Hematopoietic multipotent progenitor cell treated with erythropoietin and hydrocortisone succinate and interleukin-3 and kit ligand, for 4 days (in vitro differentiated cells): ENCODE measurements around the gene HBG1.
A peak's percentile ranks its signal among the peaks of the same experiment; 100 is the strongest.
"Not testable (repeated sequence)": the region's sequence is repeated elsewhere in the genome, so short reads cannot be mapped to it uniquely, and the experiment has no call there.

Experiments used
- DNase-seq: peaks from one replicate; pipeline ENCODE4 v3.0.0-alpha.2; 2015

The HBG1 gene

DNA sequence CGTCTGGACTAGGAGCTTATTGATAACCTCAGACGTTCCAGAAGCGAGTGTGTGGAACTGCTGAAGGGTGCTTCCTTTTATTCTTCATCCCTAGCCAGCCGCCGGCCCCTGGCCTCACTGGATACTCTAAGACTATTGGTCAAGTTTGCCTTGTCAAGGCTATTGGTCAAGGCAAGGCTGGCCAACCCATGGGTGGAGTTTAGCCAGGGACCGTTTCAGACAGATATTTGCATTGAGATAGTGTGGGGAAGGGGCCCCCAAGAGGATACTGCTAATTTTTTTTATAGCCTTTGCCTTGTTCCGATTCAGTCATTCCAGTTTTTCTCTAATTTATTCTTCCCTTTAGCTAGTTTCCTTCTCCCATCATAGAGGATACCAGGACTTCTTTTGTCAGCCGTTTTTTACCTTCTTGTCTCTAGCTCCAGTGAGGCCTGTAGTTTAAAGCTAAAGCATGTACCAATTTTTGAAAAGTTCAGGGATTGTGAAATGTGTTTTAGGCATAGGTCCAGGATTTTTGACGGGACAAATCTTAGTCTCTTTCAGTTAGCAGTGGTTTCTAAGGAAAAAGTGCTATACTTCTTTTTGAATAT, at the start of gene HBG1:
Gene HBG1, minus strand, starts transcription at position 51 of the 590 bp plus-strand sequence. CDS start 53 bp downstream, outside the sequence.
- DNase-seq: not testable (repeated sequence)

DNA sequence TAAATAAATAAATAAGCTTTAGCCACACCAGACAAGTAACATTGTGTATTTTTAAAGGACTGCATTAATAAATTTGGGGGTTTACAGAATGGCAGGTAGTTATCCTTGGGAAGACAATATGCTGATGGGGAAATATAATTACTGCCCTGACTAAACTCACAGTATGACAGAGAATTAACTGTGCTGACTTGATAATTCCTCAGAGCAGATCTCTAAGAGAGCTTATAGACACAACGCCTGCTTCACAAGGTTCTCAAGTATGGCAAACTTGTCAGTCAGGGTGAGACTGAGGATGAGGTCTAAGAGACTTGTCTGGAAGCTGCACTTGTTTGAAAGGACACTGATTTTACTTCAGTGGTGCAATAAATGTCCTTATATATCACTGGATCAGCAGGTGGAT, 48.8 kb upstream of the HBG1 start:
- DNase-seq: no peak

DNA sequence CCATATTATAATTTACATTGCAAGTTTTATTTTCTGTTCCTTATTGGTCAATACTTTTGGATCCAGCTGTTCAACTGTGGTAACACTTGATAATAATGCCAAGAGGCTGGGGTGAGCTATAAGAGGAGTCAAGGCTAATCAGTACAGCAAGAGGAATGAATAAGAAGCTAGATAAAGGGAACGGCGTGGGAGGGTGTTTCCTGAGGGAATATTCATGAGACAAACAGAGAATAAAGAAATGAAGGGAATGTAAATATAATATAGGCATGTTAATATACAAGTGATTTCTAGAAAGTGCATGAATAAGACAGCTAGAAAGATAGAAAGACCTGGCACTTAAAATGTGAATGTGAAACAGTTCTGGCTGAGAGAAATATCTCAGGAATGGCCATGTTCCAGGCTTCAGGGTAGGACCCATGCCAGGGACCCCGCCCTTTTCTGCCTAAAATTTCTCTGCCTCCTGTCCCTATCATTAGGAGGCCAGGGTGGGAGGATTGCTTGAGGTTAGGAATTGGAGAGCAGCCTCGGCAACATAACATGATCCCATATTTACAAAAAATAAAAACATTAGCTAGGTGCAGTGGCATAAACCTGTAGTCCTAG, 48.2 kb upstream of the HBG1 start:
- DNase-seq: peak; percentile 61

GRCh38 chr11:5294342-5294995, 44.8 kb upstream of the HBG1 start:
- not testable (repeated sequence) for DNase-seq

DNA sequence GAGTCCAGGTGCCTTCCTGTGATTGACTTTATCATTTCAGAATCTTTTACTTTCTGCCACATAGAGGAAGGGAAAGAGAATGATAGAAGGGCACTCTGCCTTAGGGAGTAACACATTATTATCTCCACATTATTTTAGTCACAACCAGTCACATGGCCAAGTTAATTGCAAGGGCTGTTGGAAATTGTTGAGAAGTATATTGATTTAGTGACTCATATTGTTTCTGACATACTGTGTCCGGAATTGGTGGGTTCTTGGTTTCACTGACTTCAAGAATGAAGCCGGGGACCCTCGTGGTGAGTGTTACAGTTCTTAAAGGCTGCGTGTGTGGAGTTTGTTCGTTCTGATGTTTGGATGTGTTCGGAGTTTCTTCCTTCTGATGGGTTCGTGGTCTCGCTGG, 43.4 kb upstream of the HBG1 start:
- DNase-seq: no peak

DNA sequence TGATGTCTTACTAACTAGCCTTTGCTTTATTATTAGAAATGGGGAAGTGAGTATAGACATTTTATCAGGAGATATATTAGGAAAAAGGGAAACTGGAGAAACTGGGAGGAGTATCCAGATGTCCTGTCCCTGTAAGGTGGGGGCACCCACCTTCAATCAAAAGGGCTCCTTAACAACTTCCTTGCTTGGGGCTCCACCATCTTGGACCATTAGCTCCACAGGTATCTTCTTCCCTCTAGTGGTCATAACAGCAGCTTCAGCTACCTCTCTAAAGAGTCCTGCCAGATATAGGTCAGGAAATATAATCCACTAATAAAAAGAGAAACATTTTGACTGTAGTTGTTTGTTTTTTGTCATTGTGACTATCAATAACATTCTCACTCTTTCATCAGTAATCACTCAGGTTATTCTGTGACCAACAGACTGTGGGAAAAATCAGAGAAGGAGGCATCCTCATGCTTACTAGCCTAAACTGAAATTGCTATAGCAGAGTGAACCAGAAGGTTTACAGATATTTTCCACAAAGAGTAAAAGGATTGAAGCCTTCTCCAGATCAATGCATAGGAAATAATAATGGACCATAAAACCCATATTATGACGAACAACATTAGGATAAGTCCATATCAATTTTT, 41.7 kb upstream of the HBG1 start:
- DNase-seq: peak; percentile 88

DNA sequence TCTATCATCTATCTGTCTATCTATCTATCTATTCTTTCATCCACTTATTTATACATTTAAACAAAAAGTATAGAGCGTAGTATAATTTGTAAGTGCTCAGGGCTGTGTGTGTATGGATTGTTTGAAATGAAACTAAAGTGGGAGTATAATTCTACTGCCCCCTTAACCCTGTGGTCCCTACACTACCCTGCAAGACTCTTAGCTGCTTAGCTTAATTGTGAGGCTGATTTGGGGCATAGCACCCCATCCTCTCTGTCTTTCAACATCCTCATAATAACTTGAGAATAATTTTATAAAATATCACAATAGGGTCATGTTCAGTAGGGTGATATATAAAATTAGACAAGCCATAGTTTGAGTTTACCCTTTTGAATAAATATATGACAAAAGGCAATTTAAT, 40.4 kb upstream of the HBG1 start:
- DNase-seq: no peak

DNA sequence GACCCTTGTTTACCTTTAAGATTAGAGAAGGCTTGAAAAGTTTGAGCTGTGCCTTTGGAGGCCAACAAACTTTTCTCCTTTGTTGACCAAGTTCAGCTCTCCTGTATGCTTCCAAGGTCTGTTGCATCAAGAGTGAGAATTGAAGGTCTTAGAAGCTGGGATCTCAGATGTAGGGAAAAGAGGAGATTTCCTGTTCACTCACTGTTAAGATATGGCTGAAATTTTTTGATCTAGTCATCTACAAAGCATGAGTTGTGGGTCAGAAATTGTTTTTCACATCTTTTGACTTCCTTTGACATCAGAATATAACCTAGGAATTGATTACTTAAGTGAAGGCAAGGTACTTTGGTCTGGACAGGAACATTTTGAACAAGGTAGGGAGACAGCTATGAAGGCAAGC, 40.0 kb upstream of the HBG1 start:
- DNase-seq: no peak

GRCh38 chr11:5288906-5289550, 39.4 kb upstream of the HBG1 start:
- DNase-seq: no peak

DNA sequence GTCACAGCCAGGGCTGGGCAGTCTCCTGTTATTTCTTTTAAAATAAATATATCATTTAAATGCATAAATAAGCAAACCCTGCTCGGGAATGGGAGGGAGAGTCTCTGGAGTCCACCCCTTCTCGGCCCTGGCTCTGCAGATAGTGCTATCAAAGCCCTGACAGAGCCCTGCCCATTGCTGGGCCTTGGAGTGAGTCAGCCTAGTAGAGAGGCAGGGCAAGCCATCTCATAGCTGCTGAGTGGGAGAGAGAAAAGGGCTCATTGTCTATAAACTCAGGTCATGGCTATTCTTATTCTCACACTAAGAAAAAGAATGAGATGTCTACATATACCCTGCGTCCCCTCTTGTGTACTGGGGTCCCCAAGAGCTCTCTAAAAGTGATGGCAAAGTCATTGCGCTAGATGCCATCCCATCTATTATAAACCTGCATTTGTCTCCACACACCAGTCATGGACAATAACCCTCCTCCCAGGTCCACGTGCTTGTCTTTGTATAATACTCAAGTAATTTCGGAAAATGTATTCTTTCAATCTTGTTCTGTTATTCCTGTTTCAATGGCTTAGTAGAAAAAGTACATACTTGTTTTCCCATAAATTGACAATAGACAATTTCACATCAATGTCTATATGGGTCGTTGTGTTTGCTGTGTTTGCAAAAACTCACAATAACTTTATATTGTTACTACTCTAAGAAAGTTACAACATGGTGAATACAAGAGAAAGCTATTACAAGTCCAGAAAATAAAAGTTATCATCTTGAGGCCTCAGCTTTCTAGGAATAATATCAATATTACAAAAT, 38.6 kb upstream of the HBG1 start:
- DNase-seq: peak; percentile 97

- no peak for DNase-seq
Observed at GRCh38 chr11:5286901-5287300, 37.2 kb upstream of the HBG1 start.

DNA sequence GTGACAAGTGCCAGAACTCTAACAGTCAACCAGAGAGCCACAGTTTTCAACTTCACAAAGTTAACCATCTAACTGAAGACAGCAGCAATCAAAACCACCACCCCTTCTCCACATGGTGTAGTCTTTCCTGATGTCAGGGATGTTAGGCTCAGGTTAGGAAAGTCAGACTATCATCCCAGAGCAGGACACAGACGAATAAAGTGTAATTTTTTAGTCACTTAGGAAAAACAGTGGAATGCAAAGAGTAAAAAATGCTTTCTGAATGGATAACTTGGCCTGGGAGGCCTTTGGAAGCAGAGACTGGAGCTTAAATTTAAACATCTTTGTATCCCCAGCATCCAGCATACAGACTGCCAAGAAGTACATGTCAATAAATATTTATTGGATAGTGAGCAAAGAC, 36.7 kb upstream of the HBG1 start:
- no peak for DNase-seq

- DNase-seq: no peak
Observed at GRCh38 chr11:5285703-5286340, 36.2 kb upstream of the HBG1 start.

DNA sequence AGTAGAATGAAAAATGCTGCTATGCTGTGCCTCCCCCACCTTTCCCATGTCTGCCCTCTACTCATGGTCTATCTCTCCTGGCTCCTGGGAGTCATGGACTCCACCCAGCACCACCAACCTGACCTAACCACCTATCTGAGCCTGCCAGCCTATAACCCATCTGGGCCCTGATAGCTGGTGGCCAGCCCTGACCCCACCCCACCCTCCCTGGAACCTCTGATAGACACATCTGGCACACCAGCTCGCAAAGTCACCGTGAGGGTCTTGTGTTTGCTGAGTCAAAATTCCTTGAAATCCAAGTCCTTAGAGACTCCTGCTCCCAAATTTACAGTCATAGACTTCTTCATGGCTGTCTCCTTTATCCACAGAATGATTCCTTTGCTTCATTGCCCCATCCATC, 35.0 kb upstream of the HBG1 start:
- peak; percentile 97 for DNase-seq

DNA sequence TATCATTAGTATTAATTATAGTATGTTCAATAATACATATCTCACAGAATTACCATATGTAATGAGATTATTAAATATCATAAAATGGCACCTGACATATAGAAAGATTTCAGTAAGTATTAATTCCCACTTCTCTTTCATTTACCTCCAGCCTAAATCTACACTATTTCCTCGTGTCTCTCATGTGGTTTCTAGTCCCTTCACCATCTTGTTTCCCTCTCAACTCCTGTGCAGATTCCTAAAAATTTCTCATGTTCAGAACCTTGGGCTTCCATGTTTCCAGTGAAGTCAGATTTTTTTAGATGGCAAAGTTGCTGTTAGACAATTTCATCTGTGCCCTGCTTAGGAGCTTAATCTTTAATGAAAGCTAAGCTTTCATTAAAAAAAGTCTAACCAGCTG, 34.2 kb upstream of the HBG1 start:
- no peak for DNase-seq

DNA sequence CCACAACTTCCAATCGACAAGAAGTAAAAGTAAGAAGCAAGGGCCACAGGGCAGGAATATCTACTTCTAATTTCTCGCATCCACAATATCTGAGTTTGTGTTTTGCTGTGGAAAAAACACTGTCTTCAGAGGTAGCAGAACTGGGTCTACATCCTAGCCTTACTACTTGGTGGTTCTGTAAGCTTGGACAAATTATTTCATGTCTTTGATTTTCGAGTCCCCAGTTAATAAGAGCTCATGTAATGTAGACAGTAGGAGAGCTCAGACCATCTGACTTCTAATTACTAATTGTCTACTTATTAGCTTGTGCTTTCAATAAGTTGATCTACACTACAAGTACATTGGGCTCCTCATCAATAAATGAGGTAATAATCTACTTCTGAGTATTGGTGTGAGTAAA, 33.4 kb upstream of the HBG1 start:
- no peak for DNase-seq

DNA sequence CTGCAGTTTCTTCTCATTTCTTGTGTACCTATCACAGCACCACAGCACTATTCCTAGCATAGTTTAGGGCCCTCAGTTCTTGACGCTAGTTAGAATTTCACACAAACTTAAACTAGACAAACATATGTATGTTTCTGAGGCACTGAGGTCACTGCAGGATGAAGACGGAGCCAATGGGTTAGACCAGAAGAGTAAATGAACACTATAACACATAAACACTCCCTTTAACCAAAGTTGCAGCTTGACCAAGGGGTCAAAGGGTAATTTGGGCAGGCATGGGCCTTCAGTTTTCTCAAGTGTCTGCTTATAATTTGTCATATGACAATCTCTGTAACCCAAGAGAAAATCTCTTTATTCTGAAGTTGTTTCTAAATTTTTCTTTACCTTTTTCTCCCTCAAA, 33.0 kb upstream of the HBG1 start:
- no peak for DNase-seq

GRCh38 chr11:5281596-5281995, 31.9 kb upstream of the HBG1 start:
- no peak for DNase-seq

DNA sequence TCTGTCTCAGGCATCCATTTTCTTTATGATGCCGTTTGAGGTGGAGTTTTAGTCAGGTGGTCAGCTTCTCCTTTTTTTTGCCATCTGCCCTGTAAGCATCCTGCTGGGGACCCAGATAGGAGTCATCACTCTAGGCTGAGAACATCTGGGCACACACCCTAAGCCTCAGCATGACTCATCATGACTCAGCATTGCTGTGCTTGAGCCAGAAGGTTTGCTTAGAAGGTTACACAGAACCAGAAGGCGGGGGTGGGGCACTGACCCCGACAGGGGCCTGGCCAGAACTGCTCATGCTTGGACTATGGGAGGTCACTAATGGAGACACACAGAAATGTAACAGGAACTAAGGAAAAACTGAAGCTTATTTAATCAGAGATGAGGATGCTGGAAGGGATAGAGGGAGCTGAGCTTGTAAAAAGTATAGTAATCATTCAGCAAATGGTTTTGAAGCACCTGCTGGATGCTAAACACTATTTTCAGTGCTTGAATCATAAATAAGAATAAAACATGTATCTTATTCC, 31.0 kb upstream of the HBG1 start:
- peak; percentile 99 for DNase-seq

- no peak for DNase-seq
Observed at GRCh38 chr11:5279471-5280090, 29.9 kb upstream of the HBG1 start.

- DNase-seq: no peak
Observed at GRCh38 chr11:5277807-5278382, 28.2 kb upstream of the HBG1 start.
